GM21576 (cell line): Measurements from ENCODE around the gene ZNF710.
A peak's percentile ranks its signal among the peaks of the same experiment; 100 is the strongest.
"Not testable (repeated sequence)": the region's sequence is repeated elsewhere in the genome, so short reads cannot be mapped to it uniquely, and the experiment has no call there.

ENCODE experiments used
- ATAC-seq: cut with Tn5 transposase; IDR thresholded peaks from one replicate; pipeline ENCODE4 v1.9.1; 2021; ENCODE audit warnings: mild to moderate bottlenecking, moderate library complexity; ENCODE audit not compliant: unreplicated experiment

The ZNF710 gene

GRCh38 chr15:90001062-90001682, at the start of gene ZNF710:
TSS of gene ZNF710 (plus strand) at chr15:90001324. CDS start at chr15:90067138, 65,814 bp downstream.
- ATAC-seq, result no peak

GRCh38 chr15:89954541-89954940, 46.6 kb upstream of the ZNF710 start:
- ATAC-seq, result no peak

- not testable (repeated sequence) for ATAC-seq
Observed at GRCh38 chr15:89955449-89955998, 45.6 kb upstream of the ZNF710 start.

DNA sequence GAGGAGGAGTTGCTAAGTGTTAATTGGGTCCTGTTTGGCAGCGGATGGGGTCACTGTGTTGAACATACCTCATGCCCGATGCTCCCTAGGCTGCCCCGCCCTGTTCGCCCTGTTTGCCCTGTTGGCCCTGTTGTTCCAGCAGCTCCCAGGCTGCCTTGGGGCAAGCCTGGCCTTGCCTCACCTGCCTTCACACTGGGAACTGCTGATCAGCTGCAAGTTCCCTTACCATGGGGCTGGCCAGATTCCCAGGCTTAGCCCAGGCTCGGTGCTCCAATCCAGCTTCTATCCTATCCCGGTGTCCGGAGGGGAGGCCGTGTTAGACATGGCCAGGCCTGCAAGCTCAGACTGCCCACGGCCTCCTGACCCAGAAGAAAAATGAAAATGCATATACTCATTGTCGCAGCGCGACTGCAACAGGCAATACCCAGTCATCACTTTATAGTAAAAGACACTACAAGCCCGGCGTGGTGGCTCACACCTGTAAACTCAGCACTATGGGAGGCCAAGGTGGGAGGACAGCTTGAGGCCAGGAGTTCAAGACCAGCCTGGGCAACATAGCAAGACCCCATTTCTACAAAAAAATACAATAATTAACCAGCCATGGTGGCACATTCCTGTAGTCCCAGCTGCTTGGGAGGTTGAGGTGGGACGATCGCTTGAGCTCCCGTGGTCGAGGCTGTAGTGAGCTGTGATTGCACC, 42.9 kb upstream of the ZNF710 start:
- no peak for ATAC-seq

DNA sequence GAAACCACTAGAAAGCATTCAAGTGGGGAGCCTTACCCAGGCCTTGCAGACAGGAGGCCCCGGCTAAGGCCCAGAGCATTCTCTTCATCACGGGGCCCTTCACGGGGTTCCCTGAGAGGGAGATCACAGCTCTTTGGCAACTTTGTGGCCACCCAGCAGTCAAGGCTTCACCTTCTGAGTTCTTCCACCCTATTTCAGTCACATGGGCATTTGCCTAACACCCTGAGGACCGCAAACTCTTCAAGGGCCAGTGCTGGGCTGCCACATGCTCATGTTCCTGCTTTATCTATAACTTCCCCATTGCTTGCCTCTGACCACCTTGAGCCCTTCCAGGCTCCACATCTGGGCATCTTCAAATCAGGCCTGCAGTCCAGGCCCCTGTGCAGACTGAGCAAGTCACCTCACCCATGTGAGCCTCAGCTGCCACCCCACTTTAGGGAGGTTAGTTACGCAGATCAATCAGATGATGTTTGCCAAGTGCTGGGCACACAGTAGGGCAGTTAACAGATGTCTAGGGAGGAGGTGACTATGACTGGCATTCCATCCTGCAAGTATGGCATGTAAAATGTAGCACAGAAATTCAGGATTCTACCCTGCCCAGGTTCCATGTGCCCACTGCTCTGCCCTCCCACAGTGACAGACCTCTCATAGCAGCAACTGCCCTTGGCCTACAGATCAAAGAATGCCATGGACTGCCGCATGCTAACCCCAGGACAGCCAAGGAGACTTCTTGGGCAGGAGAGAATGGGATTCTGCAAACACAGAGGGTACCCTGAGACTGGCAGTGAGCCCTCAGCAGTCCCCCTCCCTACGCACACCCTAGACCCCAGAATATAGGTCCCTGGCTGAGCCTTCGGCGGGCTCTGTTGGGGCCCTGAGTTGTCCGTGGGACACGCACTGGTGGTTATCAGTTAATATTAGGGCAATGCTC, 37.6 kb upstream of the ZNF710 start:
- no peak for ATAC-seq

DNA sequence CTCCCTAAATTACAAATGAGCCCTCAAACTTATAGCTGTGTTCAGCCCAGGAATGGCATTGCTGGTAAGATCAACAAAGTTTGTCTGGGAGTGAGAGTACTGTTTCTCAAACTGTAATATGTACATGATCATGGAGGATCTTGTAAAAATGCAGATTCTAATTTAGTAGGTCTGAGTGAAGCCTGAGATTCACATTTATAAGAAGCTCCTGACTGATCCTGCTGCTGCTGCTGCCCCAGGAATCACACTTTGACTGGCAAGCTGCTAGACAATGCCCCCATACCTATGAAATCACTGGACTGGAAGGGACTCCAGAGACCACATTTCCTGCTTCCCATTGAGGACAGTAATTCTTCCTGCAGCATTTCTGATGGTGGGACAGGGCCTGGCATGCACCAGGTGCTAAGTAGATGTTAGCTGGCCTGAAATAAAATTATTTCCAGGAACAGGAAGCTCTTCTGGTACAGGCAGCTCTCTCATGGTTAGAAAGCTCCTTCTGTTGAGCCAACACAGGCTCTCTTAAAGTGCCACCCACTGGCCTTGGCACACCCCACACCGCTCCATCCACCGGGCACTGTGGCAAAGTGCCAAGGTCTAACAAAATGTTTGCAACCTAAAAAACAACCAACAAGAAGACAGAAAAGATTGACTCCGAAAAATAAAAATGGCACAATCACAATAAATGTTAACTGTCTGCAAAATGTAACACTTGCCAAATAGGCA, 36.7 kb upstream of the ZNF710 start:
- no peak for ATAC-seq

- no peak for ATAC-seq
Observed at GRCh38 chr15:89967881-89968280, 33.2 kb upstream of the ZNF710 start.

GRCh38 chr15:89971592-89971997, 29.5 kb upstream of the ZNF710 start:
- ATAC-seq, result peak; percentile 82

GRCh38 chr15:89972085-89972484, 29.0 kb upstream of the ZNF710 start:
- no peak for ATAC-seq

- no peak for ATAC-seq
Observed at GRCh38 chr15:89975482-89976245, 25.5 kb upstream of the ZNF710 start.

DNA sequence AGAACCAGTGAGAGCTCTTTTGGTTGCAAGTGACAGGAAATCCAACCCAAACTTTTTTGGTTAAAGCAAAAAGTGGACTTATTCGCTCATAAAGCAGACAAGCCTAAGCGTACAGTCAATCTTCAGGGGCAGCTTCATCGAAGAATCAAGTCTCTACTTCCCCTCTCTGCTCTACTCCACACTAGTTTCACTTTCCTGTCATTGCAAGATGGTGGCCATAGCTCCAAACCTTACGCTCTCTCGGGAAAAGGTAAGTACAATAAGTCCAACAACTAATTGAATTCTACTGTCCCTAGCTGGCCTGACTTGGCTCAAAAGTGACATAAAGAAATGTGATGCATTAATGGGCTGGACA, 24.9 kb upstream of the ZNF710 start:
- ATAC-seq, result no peak

DNA sequence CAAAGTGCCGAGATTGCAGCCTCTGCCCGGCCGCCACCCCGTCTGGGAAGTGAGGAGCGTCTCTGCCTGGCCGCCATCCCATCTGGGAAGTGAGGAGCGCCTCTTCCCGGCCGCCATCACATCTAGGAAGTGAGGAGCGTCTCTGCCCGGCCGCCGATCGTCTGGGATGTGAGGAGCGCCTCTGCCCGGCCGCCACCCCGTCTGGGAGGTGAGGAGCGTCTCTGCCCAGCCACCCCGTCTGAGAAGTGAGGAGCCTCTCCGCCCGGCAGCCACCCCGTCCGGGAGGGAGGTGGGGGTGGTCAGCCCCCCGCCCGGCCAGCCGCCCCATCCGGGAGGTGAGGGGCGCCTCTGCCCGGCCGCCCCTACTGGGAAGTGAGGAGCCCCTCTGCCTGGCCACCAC, 23.3 kb upstream of the ZNF710 start:
- not testable (repeated sequence) for ATAC-seq

DNA sequence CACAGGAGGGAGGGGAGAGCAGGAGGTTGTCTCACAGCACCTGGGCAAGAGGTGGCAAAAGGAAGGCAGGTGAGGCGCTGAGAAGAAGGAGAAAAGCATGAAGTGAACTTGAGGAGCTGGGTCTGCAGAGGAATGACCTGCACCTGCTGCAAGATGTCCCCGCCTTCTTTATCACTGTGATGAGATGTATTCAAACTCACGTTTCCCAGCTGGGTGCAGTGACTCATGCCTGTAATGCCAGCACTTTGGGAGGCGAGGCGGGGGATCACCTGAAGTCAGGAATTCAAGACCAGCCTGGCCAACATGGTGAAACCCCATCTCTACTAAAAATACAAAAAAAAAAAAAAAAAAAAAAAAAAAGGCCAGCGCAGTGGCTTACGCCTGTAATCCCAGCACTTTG, 22.2 kb upstream of the ZNF710 start:
- no peak for ATAC-seq

- no peak for ATAC-seq
Observed at GRCh38 chr15:89980896-89981295, 20.2 kb upstream of the ZNF710 start.

- no peak for ATAC-seq
Observed at GRCh38 chr15:89982315-89983055, 18.6 kb upstream of the ZNF710 start.

DNA sequence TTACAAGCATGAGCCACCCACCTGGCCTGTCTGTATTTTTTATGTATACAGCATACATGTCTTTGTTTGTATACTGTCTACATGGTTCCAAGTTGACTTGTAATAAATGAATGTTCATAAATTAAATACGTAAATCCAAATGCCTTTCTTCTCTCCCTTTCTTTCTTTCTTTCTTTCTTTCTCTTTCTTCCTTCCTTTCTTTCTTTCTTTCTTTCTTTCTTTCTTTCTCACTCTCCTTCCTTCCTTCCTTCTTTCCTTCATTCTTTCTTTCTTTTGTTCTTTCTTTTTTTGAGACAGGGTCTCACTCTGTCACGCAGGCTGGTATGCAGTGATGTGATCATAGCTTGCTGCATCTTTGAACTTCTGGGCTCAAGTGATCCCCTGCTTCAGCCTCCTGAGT, 17.1 kb upstream of the ZNF710 start:
- no peak for ATAC-seq

DNA sequence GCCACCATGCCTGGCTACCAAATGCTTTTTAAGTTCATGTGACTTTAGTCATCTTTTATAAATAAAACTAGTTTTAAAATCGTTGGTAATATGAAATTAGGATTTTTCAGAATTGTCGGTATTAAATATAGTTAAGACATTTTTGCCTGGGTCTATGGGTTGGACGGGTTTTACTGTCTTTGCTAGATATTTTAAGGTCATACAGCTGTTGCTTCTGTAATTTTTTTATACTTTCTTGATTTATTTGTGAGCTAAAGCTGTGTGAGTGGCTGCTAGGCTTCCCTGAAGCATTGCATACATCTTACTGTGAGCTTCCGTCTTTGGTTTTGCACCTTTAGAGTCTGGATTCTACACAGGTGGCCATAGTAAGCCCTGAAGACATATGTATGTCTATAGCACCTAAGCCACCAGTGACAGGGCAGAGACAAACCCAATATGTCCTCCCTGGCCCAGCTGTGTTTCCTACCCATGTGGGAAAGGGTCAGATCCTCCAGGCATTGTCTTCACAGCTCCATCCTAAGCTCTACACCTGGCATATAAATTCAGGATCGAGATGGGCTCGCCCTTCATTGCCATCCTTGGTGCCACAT, 16.6 kb upstream of the ZNF710 start:
- ATAC-seq, result no peak

GRCh38 chr15:89985111-89985510, 16.0 kb upstream of the ZNF710 start:
- ATAC-seq, result no peak

GRCh38 chr15:89991312-89991711, 9.8 kb upstream of the ZNF710 start:
- ATAC-seq, result no peak
